H7 (cell line): ENCODE measurements around the gene SGCA. TPM values are rescaled to one million over a fixed set of nuclear protein-coding genes. Genes with fewer than 3 reads are reported as not detected.
A peak's percentile ranks its signal among the peaks of the same experiment; 100 is the strongest.

Experiments used
- DNase-seq: peaks from one replicate; pipeline ENCODE4 v3.0.0; 2012
- H3K27me3 ChIP-seq: 2 replicates; pipeline ENCODE4 v1.6.0; 2011; ENCODE audit warnings: mild to moderate bottlenecking, low read length; ENCODE audit not compliant: control insufficient read depth, insufficient read depth
- H3K36me3 ChIP-seq: replicated peaks from 2 replicates; pipeline ENCODE4 v1.5.1; 2011; ENCODE audit warnings: low read length; ENCODE audit not compliant: control insufficient read depth, insufficient read depth
- H3K4me3 ChIP-seq: 2 replicates; pipeline ENCODE4 v1.5.1; 2011; ENCODE audit warnings: low read depth, mild to moderate bottlenecking, control low read depth, low read length, moderate library complexity; ENCODE audit not compliant: insufficient read depth
- total RNA-seq: library from RNA; depleted of rRNA; stranded (reverse); fragments of >200 nt; shearing (Covaris generic); gene quantifications from 2 replicates; pipeline ENCODE4 v1.2.3, GENCODE V29; 2014

The SGCA gene
- total RNA-seq, 1 experiment from 2014 or later: 0.52 TPM

DNA sequence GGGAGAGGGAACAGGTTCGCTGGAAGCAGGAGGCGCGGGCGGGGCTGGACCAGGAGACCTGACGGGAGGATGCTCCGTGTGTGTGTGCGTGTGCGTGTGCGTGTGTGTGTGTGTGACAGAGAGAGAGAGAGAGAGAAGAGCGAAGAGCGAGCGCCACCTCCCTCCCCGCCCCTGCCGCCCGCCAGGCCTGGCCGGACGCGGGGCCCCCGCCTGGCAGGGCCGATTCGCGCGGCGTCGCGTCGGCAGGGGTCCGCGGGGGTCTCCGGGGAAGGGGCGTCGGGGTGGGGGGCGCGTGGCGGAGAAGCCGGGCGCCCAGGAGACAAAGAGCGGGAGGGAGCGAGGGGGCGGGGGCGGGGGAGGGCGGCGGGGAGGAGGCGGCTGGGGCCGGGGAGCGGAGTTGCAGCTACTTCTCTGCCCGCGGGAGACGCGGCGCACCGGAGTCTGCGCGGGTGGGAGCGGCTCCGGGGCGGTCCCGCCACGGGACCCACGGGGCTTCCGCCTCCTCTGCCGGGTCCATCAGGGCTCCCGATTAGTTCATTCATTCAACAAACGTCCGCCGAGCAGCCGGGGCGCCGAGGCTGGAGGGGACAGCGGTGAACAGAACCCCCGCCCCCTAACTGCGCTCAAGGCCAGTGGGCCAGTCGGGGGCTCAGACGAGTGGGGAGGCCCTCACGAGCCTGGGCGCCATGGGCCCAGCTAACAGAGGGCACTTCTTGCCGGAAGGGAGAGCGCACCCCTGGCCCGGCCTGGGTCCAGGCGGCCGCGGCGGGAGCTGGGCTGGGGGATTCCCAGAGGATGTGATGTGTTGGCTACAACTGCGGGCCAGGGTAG is 35.9 kb upstream of the SGCA start, which contains the start of gene SAMD14:
Gene SAMD14 (minus strand): TSS at position 433 of the 831 bp plus-strand sequence. CDS start 5,201 bp downstream, outside the sequence.
- H3K27me3 ChIP-seq: peaks cover 2% of the 10 kb centered on the region; the same call in 1 of the 2 replicates
- no peaks in the 10 kb centered on the region for H3K36me3 ChIP-seq
- DNase-seq: peak; percentile 92
- H3K4me3 ChIP-seq: peak within 1 kb of the TSS; percentile 71

DNA sequence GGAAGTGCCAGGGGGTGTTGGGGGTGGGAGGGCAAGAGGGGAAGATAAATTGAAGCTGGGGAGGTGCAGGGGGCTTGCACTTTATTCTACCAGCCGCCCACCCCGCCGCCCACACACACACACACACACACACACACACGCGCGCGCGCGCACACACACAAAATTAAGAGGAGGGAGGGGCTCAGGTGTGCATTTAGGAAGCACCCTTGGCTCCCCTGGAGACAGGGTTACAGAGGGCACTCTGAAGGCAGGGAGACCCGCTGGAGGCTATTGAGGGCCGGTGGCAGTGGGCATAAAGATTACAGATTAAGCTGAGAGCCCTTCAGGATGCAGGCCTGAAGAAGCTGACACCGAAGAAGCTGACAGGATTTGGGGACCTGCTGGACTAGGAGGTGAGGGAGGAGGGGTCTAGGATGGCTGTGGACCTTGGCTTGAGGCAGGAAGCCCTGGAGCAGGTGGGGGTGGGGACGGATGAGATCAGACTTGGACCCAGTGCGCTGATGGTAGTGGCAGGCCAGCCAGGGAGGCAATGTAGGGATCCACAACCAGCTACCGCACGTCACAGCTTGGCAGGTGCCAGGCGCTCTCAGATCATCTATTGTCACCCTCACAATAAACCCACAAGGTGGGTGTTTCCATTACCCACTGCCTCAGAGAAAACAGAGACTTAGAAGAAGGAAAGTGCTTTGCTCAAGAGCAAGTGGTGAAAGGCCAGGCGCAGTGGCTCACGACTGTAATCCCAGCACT is 35.1 kb upstream of the SGCA start:
- peaks cover 2% of the 10 kb centered on the region; the same call in 1 of the 2 replicates for H3K27me3 ChIP-seq
- no peaks in the 10 kb centered on the region for H3K36me3 ChIP-seq
- peak overlapping the region; percentile 71 for H3K4me3 ChIP-seq
- peak; percentile 86 for DNase-seq

DNA sequence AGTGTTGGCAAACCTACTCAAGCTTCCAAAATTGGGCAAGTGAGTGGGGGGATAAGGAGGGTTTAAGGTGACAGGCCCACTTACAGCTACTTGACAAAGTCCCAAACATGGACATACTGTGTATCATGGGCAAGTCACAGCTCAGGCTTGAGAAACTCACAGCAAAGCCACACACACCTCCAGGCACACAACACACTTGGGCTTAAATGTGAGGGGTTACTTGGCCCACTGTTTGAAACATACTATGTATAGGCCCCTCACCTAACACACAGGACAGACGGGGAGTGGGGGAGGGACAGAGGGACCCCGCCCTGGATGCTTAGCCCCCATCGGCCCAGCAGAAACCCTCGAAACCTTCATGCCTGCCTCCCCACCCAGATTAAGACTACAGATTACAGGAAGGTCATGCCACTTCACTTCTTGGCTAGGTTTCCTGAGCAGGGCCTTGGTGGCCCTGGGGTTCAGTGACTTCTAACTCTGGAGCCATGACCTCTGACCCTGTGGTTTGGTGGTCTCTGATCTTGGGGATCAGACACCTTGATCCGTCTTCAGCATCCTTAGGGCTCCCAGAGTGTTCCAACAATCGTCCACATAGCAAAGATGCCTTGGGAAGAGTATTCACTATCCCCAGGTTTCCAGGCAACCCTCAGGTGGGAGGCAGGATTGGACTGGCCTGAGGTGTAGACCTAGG is 33.6 kb upstream of the SGCA start:
- Histone ChIP-seq H3K4me3 (no peak overlapping the region), H3K36me3 (no peaks in the 10 kb centered on the region), H3K27me3 (peaks cover 2% of the 10 kb centered on the region; the same call in 1 of the 2 replicates)
- DNase-seq: peak; percentile 45

DNA sequence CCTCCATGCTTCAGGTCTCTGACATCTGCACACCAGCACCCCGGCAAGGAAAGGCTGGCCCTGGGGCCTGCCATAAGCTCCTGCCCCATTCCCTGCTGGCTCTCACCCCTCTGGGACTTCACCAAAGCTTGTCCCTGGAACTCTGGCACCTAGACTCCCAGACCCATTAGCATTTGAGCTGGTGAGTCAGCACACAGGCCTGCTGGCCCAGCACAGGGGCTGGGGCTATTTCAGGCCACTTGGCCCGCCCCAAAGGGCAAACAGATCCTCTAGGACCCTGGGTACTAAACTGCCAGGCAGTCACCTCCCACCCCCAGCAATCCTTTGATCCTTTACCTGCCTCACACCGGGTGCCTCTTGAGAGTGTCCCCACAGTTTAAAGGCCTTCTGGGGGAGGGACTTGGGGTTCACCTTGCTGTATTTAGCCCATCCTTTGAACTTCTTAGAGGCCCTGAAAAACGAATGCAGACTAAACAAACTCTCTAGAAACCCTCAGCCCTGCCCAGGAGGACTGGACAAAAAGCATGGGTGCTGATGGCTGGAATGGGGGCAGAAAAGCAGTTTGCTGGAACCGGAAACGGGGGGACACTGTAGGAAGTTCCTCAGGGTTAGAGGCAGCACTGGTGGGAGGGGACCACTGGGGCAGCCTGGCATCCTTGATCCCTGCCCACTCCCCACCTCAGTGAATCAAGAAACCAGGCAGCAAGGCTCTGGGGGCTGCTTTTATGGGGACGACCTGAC is 32.6 kb upstream of the SGCA start:
- H3K36me3 ChIP-seq: no peaks in the 10 kb centered on the region; the same call in 1 of the 2 replicates
- H3K4me3 ChIP-seq: no peak overlapping the region
- H3K27me3 ChIP-seq: peaks cover 2% of the 10 kb centered on the region; the same call in 1 of the 2 replicates
- peak; percentile 83 for DNase-seq

DNA sequence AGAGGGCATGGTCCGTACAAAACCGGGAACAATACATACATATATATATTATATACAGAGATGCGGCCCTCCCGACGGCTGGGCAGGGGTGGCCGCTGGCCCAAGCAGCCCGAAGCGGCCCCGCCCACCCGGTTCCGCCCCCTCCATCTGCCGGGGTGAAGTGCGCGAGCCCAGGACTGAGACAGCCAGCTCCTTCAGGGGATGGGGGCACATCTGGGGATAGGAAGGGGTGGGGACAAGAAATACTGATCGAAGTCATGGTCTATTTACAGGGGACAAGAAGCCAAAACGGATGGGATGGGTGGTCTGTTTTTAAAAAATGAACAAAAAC is 32.1 kb upstream of the SGCA start:
- Histone ChIP-seq H3K36me3 (no peaks in the 10 kb centered on the region; the same call in 1 of the 2 replicates), H3K4me3 (no peak overlapping the region), H3K27me3 (peaks cover 2% of the 10 kb centered on the region; the same call in 1 of the 2 replicates)
- peak; percentile 91 for DNase-seq

DNA sequence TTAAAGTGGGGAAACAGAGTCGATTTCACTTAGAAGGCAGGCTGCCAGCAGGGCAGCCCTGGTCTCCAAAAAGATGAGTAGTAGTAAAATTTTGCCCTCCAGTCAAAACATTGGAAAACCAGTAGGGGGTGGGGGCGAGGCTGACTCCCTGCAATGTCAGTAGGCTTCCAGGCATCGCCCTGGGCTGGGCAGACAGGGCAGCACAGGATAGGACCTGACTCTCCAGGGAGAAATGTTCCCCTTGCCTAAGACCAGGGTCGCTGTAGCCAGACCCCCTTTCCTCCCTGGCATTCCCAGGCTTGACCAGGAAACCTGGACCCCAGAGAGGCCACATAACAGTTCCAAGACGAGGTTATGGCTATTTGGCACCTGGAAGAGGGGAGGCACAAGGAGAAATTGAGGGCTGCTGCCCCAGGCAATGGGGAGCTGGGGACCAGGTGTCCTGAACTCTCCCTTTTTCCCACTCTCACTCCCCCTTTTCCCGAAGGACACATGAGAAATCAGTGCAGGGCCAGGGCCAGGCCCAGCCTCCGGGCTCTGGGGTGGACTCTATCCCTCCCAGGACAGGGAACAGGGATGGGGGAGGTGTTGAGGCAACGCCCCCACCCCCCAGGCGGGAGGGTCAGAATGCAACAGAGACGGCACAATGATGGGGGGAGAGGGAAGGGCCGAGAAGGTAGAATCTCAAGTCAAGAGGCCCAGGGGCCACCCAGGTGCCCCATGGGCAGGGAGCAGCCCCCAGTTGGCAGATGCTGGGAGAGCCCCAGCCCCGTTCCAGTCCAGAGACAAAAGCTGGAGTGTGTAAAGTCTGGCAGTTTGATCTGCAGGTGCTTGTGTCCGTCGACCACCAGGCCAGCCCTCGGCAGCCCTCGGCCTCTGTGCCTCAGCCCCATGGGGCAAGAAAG is 31.3 kb upstream of the SGCA start:
- H3K36me3 ChIP-seq: peaks cover 3% of the 10 kb centered on the region

DNA sequence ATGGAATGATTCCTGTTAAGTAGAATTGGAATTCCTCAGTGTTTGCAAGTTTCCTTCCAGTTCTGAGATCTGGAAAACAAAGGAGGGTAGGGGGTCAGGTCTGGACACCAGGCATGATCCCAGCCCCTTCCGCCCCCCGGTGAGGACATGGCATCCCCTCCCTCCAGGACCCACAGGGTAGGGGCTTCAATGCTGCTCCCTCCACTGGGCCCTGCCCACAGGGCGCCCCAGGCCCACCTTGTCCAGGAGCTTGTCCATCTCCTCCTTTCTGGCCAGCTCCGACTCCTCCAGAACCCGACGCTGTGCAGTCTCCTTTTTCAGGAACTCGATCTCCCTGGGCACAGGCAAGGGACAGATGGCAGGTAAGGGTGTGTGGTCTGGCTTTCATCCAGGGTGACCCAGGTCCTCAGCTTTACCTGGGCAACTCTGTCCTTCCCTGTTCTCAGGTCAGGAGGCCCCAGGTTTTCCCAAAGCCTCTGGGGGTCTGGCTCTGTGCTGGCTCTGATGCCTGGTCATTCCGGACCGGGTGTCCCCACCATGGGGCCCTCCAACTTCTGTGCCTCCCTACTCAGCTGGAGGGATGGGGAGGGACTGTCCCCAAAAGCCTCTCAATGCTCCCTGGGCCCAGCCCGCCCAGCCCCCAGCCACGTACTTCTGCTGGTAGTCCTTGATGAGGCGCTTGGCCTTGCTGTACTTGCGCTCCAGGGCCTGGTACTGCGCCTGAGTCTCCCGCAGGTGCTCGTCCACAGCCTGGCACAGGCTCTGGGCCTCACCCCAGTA is 30.3 kb upstream of the SGCA start:
- DNase-seq: no peak
- Histone ChIP-seq H3K36me3 (peaks cover 3% of the 10 kb centered on the region), H3K27me3 (no peaks in the 10 kb centered on the region; the same call in 1 of the 2 replicates), H3K4me3 (no peak overlapping the region)

More for the DNA sequence above, 31.3 kb upstream of the SGCA start:
- peaks cover 2% of the 10 kb centered on the region; the same call in 1 of the 2 replicates for H3K27me3 ChIP-seq
- peak; percentile 82 for DNase-seq
- no peak overlapping the region for H3K4me3 ChIP-seq

DNA sequence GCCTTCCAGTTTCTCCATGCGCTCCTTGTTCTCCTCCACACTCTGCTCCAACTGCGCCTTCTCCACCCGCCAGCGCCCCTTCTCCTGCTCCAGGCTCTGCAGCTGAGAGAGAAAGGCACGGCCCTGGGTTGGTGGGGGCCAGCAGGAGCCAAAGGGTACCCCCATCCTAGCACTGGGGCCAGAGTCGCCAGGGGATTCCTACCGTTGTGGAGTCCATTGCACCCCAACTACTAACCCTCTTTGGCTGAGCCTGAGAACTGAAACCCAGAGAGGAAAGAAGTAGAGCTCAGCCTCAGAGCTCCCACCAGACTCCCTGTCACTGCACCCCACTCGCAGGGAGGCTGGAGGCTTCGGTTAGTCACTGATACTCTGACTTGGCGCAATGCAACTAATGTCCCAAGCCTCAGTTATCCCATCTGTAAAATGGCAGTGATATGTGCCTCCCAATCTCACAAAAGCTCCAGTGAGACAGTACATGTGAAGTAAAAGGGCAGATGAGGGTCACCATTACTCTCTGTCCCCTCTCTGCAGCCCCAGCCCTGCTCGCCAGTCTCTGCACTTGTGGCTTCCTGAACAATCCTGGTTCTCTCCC is 29.6 kb upstream of the SGCA start:
- Histone ChIP-seq H3K36me3 (peaks cover 3% of the 10 kb centered on the region), H3K4me3 (no peak overlapping the region), H3K27me3 (no peaks in the 10 kb centered on the region)
- no peak for DNase-seq

DNA sequence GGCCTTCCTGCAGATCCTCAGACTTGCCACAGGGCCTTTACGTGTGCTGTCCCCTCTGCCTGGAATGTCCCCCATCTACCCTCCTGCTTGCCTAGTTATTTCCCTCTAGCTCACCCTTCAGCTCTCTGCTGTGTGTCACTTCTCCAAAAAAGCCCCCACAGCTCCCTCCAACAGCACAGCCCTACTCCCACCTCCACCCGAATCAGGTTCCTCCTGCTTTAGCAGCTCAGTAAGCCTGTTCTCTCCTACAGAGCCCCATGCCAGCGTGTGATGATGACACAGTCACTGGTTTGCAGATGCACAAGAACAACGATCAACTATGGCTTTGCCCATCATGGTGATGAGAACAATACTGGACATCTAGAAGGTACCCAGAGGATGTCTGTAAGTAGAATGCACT is 28.8 kb upstream of the SGCA start:
- H3K36me3 ChIP-seq: peaks cover 3% of the 10 kb centered on the region
- no peak overlapping the region for H3K4me3 ChIP-seq
- no peaks in the 10 kb centered on the region for H3K27me3 ChIP-seq
- DNase-seq: no peak

DNA sequence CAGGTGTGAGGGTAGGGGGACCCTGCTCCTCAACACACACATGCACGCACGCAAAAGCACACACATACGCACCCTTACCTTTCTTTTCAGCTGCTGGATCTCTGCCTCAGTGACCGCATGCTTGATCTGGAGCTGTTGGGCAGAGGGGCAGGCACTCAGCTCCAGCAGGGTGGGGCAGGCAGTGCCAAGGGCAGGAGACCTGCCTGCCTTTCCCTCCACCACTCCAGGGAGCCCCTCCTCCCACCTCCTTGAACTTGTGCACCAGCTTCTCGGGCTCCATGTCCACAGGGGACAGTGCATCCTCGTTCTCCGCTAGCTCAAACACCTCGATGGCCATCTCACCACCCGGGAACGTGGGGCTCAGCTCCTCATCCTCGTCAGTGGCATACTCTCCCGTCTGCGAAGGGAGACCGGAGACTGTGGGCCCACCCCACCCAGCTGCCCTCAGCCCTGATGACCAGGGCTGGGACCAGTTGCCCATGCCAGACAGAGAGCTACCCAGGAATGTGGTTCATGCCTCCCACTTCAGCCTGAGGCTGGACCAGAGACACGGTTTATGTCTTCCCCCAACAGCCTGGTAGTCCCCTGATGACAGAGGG is 26.5 kb upstream of the SGCA start:
- Histone ChIP-seq H3K36me3 (peaks cover 3% of the 10 kb centered on the region), H3K4me3 (no peak overlapping the region), H3K27me3 (no peaks in the 10 kb centered on the region)
- DNase-seq: no peak

DNA sequence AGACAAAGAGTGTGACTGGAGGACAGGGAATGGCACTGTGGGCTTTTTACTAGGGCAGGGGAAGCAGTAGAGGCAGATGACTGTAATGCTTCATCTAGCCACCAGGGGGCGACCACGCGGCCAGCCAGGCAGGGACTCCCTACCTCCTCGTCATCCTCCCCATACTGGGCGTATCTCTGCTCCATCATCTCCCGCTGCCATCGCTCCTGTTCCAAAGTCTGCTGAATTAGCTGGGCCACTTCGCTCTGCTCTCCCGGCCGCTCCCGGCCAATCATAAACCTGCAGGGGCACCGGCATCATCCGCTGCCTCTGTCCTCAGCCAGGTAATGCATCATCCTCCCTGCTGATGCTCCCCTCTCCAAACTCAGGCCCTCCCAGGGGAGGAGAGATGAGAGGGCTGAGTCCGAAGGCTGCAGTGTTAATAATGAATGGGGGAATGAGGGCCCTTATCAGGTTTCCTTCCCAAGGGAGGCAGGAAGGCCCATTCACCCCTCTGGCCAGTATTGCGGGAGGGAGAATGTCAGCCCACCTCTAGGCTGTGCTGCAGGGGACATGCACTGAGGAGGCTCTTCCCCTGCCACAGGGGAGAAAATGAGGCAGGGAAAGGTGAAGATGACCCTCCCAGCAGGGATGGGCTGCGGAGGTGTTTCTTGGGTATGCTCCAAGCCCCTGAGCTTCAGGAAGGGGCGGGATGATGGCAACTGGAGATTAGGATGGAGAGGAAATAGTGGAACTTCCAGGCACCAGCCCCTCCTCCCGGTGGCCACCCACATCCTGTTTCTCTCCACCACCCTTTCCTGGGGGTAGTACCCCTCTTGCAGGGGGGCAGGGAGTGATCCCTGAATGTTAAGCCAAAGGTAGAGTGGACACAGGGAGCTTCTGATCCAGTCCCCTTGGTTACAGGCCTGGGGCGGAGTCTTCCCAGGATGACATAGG is 25.6 kb upstream of the SGCA start:
- H3K36me3 ChIP-seq: peaks cover 3% of the 10 kb centered on the region
- no peak overlapping the region for H3K4me3 ChIP-seq
- no peaks in the 10 kb centered on the region for H3K27me3 ChIP-seq
- DNase-seq: peak; percentile 96
